Activated CD4-positive, alpha-beta T cell treated with anti-CD3 and anti-CD28 coated beads for 4 hours (primary cell): ENCODE results near the gene ERG.

Experiments
- DNase-seq, 2 donors: peaks; one replicate each; pipeline ENCODE4 v3.0.0-alpha.2; 2020

ERG gene, protein sequence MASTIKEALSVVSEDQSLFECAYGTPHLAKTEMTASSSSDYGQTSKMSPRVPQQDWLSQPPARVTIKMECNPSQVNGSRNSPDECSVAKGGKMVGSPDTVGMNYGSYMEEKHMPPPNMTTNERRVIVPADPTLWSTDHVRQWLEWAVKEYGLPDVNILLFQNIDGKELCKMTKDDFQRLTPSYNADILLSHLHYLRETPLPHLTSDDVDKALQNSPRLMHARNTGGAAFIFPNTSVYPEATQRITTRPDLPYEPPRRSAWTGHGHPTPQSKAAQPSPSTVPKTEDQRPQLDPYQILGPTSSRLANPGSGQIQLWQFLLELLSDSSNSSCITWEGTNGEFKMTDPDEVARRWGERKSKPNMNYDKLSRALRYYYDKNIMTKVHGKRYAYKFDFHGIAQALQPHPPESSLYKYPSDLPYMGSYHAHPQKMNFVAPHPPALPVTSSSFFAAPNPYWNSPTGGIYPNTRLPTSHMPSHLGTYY

GRCh38 chr21:38498057-38498833 is at the start of gene ERG:
Gene ERG (minus strand): TSS chr21:38498477. CDS start chr21:38498380, 97 bp downstream.
- no peak for DNase-seq

DNA sequence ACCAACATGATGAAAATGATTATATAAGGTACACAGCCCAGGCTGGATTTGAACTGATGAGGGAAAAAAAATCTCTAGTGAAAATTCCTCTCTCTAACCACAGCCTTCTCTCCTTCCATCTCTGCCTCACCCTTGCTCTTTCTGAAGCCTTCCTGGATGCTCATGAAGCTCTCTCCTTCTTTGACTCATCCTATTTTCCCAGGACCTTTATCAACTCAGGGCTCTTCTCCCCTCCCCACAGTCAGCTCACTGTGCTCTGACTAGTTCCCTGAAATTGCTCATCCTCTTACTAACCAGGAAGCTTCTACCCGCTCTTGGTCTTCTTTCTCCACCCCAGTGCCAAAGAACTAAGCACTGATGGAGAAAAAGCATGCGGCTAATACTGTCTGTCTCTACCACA is 46.4 kb upstream of the ERG start:
- no peak for DNase-seq

- no peak for DNase-seq
These were observed 44.0 kb upstream of the ERG start for GRCh38 chr21:38542263-38542662.

DNA sequence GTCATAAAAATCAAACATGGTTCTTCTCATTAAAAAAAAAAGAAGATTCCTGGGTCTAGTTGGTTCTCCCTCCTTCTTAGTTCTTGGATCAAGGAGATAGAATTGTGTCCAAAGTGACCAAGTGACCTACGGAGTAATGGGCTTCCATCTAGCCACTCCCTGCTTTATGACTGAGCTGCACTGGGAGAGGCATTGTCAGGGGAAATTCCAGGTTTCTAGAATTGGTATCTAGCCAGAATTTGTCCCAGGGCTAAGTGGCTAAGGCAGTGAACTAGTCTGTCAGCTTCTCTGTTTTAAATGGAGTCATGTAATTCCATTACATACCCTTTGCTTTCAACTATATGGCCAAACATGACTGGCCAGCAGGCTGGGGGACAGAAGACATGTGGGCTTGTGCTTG is 40.1 kb upstream of the ERG start:
- DNase-seq: no peak

DNA sequence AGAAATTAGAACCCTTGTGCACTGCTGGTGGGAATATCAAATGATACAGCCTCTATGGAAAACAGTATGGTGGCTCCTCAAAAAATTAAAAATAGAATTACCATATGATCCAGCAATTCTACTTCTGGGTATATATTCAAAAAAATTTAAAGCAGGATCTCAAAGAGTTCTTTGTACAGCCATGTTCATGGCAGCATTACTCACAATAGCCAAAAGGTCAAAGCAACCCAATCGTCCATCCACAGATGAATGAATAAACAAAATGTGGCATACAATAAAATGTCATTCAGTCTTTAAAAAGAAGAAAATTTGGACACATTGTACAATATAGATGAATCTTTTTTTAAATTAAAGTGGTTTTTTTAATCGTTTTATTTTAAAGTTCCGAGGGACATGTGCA is 36.3 kb upstream of the ERG start:
- DNase-seq: no peak

GRCh38 chr21:38533887-38534286 is 35.6 kb upstream of the ERG start:
- no peak for DNase-seq

- no peak for DNase-seq
These were observed 33.3 kb upstream of the ERG start for GRCh38 chr21:38531591-38531990.

- no peak for DNase-seq
These were observed 32.8 kb upstream of the ERG start for GRCh38 chr21:38531039-38531541.

DNA sequence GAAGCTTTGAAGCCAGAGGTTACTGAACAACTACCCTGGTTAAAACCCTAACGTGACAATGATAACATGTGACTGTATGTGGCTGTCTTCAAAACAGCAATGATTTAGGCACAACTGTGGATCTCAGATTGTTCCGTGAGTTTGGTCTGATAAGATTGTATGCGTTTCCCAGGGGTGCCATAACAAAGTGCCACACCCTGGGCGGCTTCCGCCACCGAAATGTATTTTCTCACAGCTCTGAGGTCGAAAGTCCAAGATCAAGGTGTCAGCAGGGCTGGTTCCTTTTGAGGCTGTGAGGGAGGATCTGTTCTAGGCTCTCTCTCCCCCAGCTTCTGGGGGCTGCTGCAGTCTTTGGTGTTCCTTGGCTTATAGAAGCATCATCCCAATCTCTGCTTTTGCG is 29.5 kb upstream of the ERG start:
- DNase-seq: no peak

- DNase-seq: no peak
These were observed 27.2 kb upstream of the ERG start for GRCh38 chr21:38525454-38525853.

DNA sequence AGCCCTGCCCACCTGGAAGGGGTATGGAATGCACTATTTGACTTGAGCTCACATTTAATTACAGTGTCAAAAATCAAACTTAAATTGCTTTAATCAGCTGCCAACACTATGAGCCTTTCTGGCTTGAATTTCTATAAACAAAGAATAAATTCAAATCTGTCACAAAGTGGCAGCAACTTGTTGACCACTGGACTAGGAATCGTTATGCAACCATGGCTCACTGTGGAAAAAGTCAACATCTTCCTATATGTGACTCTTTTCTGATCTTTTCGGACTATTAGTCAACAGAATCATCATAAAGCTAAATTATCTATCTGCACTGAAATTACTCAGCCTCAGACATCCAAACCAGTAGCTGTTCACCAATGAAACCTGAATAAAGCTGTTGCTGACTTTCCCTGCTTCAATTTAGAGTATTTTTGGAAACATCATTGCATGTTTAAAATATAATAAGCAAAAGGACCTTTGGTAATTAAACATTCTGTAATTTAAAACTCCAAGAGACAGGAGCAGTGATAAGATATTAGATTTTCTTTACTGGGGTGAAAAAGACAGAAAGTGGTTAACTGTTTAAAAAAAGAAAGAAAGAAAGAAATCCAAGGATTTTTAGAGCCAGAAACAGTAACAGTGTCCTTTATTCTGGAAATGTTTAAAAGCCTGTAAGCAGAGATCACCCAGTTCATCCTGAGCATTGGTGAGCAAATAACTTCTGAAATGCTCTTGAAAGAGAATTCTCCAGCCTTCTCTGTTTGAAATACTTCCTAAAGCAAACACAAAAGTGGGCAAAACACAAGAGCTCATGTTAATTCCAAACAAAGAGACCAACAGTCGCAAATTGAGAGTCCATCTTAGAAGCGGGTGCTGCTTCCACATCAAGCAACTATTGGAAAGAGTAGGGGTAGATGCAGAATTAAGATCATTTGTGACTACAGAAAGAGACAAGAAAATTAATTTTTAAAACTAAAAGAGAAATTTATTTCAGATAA is 26.2 kb upstream of the ERG start:
- no peak for DNase-seq

- no peak for DNase-seq
These were observed 22.2 kb upstream of the ERG start for GRCh38 chr21:38520511-38520910.

- no peak for DNase-seq
These were observed 13.5 kb upstream of the ERG start for GRCh38 chr21:38511662-38512243.

DNA sequence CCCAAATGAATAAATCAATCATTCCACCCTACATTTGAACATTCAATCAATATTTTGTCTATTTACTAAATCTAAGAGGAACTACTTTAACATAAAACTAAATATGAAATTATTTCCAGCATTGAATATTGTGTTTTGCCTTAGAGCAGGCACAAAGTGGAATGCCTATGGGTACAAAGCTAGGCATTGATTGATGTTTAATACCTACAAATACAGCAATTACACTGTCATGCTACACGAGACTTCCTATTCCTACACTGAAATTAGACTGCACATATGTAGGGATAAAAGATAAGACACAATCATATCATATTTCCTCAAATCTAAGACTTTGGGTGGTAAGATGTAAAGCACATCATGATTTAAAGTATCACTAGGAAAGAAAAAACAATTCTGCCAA is 12.9 kb upstream of the ERG start:
- no peak for DNase-seq

DNA sequence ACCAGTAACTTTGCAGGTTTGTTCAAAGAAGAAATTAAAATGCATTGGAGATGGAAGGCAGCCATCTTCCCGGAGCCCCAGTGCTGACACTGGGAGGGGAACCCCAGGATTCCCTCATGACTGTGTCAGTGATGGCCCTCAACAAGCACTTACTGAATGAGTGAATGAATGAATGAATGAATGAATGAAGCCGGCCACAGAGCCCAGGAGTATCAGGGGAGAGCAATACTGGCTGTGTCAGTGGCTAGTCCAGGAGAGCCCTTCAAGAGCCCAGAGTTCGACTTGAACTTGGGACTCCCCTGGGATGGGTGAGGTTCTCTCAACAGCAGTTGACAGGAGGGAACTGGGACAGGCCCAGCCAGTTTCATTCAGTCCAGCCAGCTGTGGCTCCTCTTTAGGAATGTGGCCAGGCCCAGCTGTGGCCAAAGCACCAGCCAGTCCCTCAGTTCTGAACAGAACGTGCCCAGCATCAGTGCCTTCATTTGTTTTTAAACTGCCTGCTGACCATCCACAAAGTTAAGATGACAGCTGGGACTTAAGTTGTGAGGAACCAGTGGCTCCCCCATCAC is 9.2 kb upstream of the ERG start:
- DNase-seq: no peak

DNA sequence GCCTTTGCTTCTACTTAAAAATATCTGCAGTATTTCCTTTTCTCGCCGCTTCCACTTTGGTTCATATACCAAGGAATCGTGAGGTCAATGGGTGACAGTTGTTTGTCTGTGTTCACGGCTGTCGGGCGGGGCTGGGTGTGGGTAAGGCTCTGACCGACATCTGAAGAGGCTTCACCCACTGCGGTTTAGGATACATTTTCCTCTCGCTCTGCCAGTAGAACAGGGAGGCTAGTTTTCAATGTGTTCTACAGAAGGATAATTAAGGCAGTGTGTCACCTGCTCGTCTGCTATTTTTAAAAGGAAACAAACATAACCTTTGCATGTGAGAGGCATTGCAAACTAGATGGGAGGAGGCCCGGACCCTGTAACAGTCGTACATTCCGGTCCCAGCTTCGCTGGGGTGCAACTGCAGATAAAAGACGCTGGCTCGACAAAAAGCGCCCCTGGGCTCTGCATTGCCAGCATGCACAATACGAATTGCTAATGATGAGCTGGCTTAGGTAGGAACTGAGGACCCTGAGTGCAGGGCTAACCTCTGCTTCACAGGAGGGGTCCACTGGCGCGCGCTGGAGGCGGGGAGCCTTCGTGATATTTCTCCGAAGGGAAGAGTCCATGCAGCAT is 8.5 kb upstream of the ERG start:
- DNase-seq: no peak

DNA sequence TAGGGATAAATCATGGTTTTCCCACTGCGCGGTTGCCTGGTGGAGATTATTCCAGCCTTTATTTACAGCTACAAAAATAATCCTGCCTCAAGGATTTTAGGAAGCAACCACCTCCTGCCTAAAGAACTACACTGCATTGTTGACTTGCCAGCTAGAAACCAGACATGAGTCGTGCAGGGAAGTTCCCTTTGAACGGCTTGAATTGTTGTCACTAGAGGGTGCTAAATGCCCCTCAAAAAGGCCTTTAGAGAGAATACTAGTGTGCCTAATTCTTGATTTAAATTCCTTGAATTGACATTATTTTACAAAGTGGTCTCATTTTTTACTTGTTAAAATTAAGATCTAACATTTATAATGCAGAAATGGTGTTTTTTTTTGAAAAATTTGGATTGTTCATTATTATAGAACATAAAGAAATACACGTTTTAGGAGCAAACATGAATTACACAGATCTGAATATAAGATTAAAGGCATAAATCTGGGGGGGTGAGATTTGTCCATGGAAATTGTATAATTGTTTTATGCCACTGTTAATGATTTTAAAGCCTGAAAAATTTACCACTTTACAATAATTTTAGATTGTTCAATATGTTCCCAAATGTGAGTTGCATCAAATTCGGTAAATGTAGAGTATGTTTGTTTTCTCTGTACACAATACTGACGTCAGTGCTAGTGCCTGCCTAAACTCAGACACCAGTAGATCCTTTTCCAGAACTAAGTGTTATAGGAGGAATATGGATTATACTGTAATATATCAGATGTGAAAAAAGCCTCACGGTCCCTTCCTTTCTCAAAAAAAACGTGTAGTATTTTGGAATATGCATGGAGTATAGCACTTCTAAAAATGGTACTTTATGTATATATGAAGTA is 7.6 kb upstream of the ERG start:
- DNase-seq: no peak

GRCh38 chr21:38504066-38504465 is 5.8 kb upstream of the ERG start:
- no peak for DNase-seq

- no peak for DNase-seq
These were observed 5.3 kb upstream of the ERG start for GRCh38 chr21:38503583-38503982.

GRCh38 chr21:38500073-38500472 is 1.8 kb upstream of the ERG start:
- no peak for DNase-seq
